Sigmoid colon (tissue), 7 donors: ENCODE measurements around the gene EPAS1. TPM values are rescaled to one million over a fixed set of nuclear protein-coding genes. Genes with fewer than 3 reads are reported as not detected.

Source experiments
- DNase-seq: peaks from one replicate; pipeline ENCODE4 v3.0.0-alpha.2; 2019
- H3K27ac ChIP-seq, 4 donors: fragments of 200-600 bp; sonication (generic); one replicate each; pipeline ENCODE4 v1.5.1; 2016 to 2019; ENCODE audit warnings: mild to moderate bottlenecking in 1 of 4
- H3K27me3 ChIP-seq, 3 donors: fragments of 200-600 bp; sonication (generic); one replicate each; pipeline ENCODE4 v1.5.1; 2019; ENCODE audit warnings: mild to moderate bottlenecking in 1 of 3
- H3K36me3 ChIP-seq, 4 donors: fragments of 200-600 bp; sonication (generic); one replicate each; pipeline ENCODE4 v1.5.1; 2016 to 2019
- H3K4me1 ChIP-seq, 4 donors: fragments of 200-600 bp; sonication (generic); one replicate each; pipeline ENCODE4 v1.5.1; 2017 to 2019
- H3K4me3 ChIP-seq, 4 donors: fragments of 200-600 bp; sonication (generic); one replicate each; pipeline ENCODE4 v1.5.1; 2017 to 2019; ENCODE audit warnings: mild to moderate bottlenecking in 2 of 4, moderate library complexity in 1 of 4
- H3K9me3 ChIP-seq, 4 donors: fragments of 200-600 bp in 3 of 4; sonication (generic) in 3 of 4; one replicate each; pipeline versions ENCODE4 v1.5.1 to v1.6.1; 2013 to 2019
- EP300 ChIP-seq, 4 donors: sonication (generic); formaldehyde crosslinking; IDR thresholded peaks; one replicate each; pipeline ENCODE4 v1.6.1; 2017; ENCODE audit warnings: antibody characterized with exemption in 4 of 4
- POLR2A ChIP-seq, 2 donors: fragments of 450-650 bp; IDR thresholded peaks; one replicate each; pipeline ENCODE4 v1.6.1; 2016; ENCODE audit warnings: antibody characterized with exemption in 2 of 2, mild to moderate bottlenecking in 2 of 2, moderate library complexity in 2 of 2
- POLR2AphosphoS5 ChIP-seq, 4 donors: sonication (generic); formaldehyde crosslinking; IDR thresholded peaks; one replicate each; pipeline ENCODE4 v1.6.1; 2017; ENCODE audit warnings: antibody characterized with exemption in 4 of 4
- WGBS, 2 donors: extraction: QIAGEN DNeasy Blood & Tissue Kit; methylation state at CpG; one replicate each; pipeline ENCODE4 v1.1.7; 2013; 5-methylcytosine and 5-hydroxymethylcytosine counted together
- intact Hi-C: fragments of 100-400 bp; cut with DNase I; formaldehyde crosslinking; loops from one replicate; pipeline ENCODE4 v1.15.1; 2023
- polyA plus RNA-seq, 3 donors: library from polyadenylated mRNA; stranded (reverse); fragments of 200-250 nt; gene quantifications; one replicate each; pipeline ENCODE4 v1.2.3, GENCODE V29; 2013
- total RNA-seq, 4 donors: library from RNA; depleted of rRNA; stranded (reverse); fragments of >200 nt; gene quantifications; one replicate each; pipeline ENCODE4 v1.1.0, GENCODE V29; 2016
- TF ChIP-seq, protein P1 (sequence below), 4 experiments: fragments of 450-650 bp in 3 of 4; fragments of 200-600 bp in 1 of 4; IDR thresholded peaks; one replicate each; pipeline ENCODE4 v1.5.1; 2016 to 2019; ENCODE audit warnings: antibody characterized with exemption in 4 of 4, mild to moderate bottlenecking in 3 of 4, moderate library complexity in 2 of 4
- donor health status: healthy with polysubstance abuse.
- donor health status: Bipolar disorder and iron deficiency.
- donor health status: healthy.

The EPAS1 gene
- total and polyA plus RNA-seq, 7 donors = 56.8 to 97.8 (median 62.2) TPM

DNA sequence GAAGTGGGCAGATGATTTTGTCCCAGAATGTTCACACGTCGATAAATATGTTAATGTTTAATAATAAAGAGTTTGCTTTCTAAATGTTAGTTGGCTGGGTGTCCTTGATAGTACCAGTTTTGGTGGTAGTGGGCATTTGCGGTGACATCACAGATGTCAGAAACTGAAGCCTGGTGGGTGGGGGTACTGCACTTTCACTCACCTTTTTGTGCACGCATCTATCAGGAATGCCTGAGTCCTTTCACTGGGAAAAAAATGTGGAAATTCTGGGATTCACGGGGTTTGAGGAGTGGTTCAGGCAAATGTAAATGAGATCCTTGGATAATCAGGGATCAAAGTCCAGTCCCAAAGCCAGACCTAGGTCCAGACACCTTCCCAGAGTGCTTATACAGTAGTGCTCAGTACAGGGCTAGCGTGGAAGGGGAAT, 3.2 kb downstream of the EPAS1 start:
- Histone ChIP-seq H3K27ac (peak overlapping the region; percentile 88 to 93 (median 90)), H3K4me1 (peaks cover 0 to 31% (median 16%) of the 10 kb centered on the region in 4 donors), H3K36me3 (no peaks in the 10 kb centered on the region), H3K27me3 (no peaks in the 10 kb centered on the region), H3K4me3 (peak overlapping the region; percentile 62 to 81 (median 72)), H3K9me3 (no peaks in the 10 kb centered on the region)
- no peak for DNase-seq
- 45 to 80% methylated on average over 6 of the region's 6 CpGs for WGBS, 2 donors
- TF ChIP-seq EP300 (IDR thresholded peaks at IDR 0.05) = no peak
- no peak for TF ChIP-seq POLR2AphosphoS5 (IDR thresholded peaks at IDR 0.05)
- TF ChIP-seq, protein P1, sequence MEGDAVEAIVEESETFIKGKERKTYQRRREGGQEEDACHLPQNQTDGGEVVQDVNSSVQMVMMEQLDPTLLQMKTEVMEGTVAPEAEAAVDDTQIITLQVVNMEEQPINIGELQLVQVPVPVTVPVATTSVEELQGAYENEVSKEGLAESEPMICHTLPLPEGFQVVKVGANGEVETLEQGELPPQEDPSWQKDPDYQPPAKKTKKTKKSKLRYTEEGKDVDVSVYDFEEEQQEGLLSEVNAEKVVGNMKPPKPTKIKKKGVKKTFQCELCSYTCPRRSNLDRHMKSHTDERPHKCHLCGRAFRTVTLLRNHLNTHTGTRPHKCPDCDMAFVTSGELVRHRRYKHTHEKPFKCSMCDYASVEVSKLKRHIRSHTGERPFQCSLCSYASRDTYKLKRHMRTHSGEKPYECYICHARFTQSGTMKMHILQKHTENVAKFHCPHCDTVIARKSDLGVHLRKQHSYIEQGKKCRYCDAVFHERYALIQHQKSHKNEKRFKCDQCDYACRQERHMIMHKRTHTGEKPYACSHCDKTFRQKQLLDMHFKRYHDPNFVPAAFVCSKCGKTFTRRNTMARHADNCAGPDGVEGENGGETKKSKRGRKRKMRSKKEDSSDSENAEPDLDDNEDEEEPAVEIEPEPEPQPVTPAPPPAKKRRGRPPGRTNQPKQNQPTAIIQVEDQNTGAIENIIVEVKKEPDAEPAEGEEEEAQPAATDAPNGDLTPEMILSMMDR (IDR thresholded peaks at IDR 0.05) = no peak
- TF ChIP-seq POLR2A (IDR thresholded peaks at IDR 0.05) = no peak
- intact Hi-C loops = no loop called here

DNA sequence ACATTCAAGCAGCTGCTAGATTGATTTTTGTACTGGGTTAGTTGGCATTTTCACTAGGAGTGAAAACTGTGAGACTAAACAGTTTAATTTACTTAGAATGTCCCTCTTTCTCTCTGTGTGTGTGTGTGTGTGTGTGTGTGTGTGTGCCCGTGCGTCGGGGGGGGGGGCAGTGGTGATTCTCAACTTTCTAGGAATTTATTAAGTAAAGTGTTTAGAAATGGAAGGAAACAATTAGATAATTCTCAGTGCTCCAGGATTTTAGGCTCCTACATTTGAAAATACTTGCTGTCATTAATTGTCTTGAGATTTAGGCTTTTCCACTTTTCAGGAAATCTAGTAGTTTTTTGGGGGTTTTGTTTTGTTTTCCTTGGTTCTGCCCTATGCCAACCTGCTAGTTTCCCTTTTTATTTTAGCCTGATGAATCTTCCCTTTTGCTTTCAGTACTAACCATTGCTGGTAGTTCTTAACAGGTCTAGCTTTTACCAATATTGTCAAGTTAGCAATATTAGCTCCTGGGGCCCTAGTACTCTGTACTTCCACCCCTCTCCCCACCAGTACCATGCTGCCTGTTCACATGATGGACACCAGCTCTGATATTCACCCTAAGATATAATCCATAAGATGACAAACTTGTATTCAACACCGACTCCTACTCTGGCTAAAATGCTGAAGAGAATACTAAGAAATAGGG, 4.9 kb downstream of the EPAS1 start:
- Histone ChIP-seq H3K27me3 (no peaks in the 10 kb centered on the region), H3K36me3 (no peaks in the 10 kb centered on the region), H3K4me1 (peaks cover 0 to 31% (median 12%) of the 10 kb centered on the region in 4 donors), H3K27ac (no peak overlapping the region), H3K4me3 (no peak overlapping the region), H3K9me3 (no peaks in the 10 kb centered on the region)
- DNase-seq = no peak
- TF ChIP-seq, protein P1 (IDR thresholded peaks at IDR 0.05) = no peak
- no peak for TF ChIP-seq EP300 (IDR thresholded peaks at IDR 0.05)
- intact Hi-C loops = no loop called here
- WGBS, 2 donors = 48 to 67% methylated on average over 4 of the region's 4 CpGs

DNA sequence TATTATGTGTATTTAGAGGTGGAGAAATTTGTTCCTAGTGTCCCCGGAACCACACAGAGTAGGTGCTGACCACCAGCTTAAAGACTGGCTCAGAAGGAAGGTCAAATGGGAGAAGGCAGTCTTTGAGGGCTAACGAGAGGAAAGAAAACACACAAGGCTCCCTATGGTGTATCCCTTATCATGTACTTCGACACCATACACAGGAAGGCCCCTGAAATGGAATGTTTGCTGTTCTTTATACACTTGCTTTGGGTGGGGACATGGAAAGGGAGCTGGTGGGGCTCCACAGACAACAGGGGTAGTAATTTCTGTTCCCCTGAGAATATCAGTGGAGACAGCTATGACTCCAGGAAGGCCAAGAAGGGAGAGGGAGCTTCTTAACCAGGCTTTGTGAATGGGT, 6.0 kb downstream of the EPAS1 start:
- intact Hi-C loops = no loop called here
- H3K27ac ChIP-seq = peak overlapping the region in 1 of 4 donors; percentile 8
- WGBS, 2 donors = 63 to 87% methylated on average over 3 of the region's 3 CpGs
- no peak overlapping the region for H3K4me3 ChIP-seq
- no peaks in the 10 kb centered on the region for H3K36me3 ChIP-seq
- TF ChIP-seq, protein P1 (IDR thresholded peaks at IDR 0.05) = no peak
- TF ChIP-seq EP300 (IDR thresholded peaks at IDR 0.05) = no peak
- TF ChIP-seq POLR2AphosphoS5 (IDR thresholded peaks at IDR 0.05) = no peak
- no peak for TF ChIP-seq POLR2A (IDR thresholded peaks at IDR 0.05)
- no peaks in the 10 kb centered on the region for H3K27me3 ChIP-seq
- no peak for DNase-seq
- H3K4me1 ChIP-seq = peaks cover 0 to 23% (median 8%) of the 10 kb centered on the region in 4 donors
- no peaks in the 10 kb centered on the region for H3K9me3 ChIP-seq

DNA sequence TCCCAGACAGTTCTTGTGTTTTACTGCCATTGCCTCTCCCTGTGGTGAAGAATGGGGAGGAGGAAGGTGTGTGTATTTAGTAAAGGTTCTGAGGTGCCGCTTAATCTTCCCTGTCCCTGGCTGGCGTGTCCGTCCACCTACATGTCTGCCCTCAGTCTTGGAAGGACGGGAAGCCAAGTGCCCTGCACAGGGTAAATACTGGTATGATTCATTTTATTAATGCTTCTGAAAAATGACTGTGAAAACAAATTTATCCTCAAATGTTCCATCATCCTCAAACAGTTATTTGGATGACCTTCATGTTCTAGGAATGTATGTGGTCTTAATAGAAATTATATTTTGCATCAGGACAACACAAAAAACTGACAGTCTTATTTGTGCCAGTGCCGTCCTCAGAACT, 6.6 kb downstream of the EPAS1 start:
- peak overlapping the region in 1 of 4 donors; percentile 24 for H3K27ac ChIP-seq

More for the DNA sequence above, 6.6 kb downstream of the EPAS1 start:
- no peaks in the 10 kb centered on the region for H3K9me3 ChIP-seq
- no peaks in the 10 kb centered on the region for H3K27me3 ChIP-seq
- peaks cover 0 to 17% (median 5%) of the 10 kb centered on the region in 4 donors for H3K4me1 ChIP-seq
- no peak for DNase-seq
- H3K36me3 ChIP-seq = no peaks in the 10 kb centered on the region
- intact Hi-C loops = no loop called here
- TF ChIP-seq POLR2AphosphoS5 (IDR thresholded peaks at IDR 0.05) (no peak), POLR2A (IDR thresholded peaks at IDR 0.05) (no peak), EP300 (IDR thresholded peaks at IDR 0.05) (no peak)
- TF ChIP-seq, protein P1 (IDR thresholded peaks at IDR 0.05) = no peak
- H3K4me3 ChIP-seq = no peak overlapping the region
- 53 to 72% methylated on average over 5 of the region's 5 CpGs for WGBS, 2 donors
